Transverse colon (tissue), 4 donors: ENCODE data around the gene DPP8. TPM values are rescaled to one million over a fixed set of nuclear protein-coding genes. Genes with fewer than 3 reads are reported as not detected.
A peak's percentile ranks its signal among the peaks of the same experiment; 100 is the strongest.
"Not testable (repeated sequence)": the region's sequence is repeated elsewhere in the genome, so short reads cannot be mapped to it uniquely, and the experiment has no call there.

Source experiments
- DNase-seq: peaks from one replicate; pipeline ENCODE4 v3.0.0-alpha.2; 2019
- H3K27ac ChIP-seq, 4 donors: fragments of 200-600 bp; sonication (generic); 2 replicates each; pipeline ENCODE4 v1.5.1; 2016 to 2018; ENCODE audit warnings: inconsistent platforms in 4 of 4
- H3K27me3 ChIP-seq: fragments of 200-600 bp; sonication (generic); 2 replicates; pipeline ENCODE4 v1.5.1; 2017; ENCODE audit warnings: inconsistent platforms
- H3K36me3 ChIP-seq, 4 donors: fragments of 200-600 bp; sonication (generic); 2 replicates each; pipeline ENCODE4 v1.5.1; 2017 to 2019; ENCODE audit warnings: inconsistent platforms in 4 of 4
- H3K4me1 ChIP-seq, 4 donors: fragments of 200-600 bp; sonication (generic); 2 replicates each; pipeline ENCODE4 v1.5.1; 2017 to 2020; ENCODE audit warnings: inconsistent platforms in 4 of 4
- H3K4me3 ChIP-seq, 4 donors: fragments of 200-600 bp; sonication (generic); 1 replicate in 1 of 4; 2 replicates in 3 of 4; pipeline versions ENCODE4 v1.5.1 to v1.6.1; 2017 to 2019; ENCODE audit warnings: inconsistent platforms in 4 of 4
- H3K9me3 ChIP-seq, 2 donors: fragments of 200-600 bp; sonication (generic); 2 replicates each; pipeline ENCODE4 v1.5.1; 2017 to 2019; ENCODE audit warnings: inconsistent platforms in 2 of 2
- EP300 ChIP-seq: sonication (generic); formaldehyde crosslinking; IDR thresholded peaks from one replicate; pipeline ENCODE4 v1.6.1; 2017; ENCODE audit warnings: antibody characterized with exemption, low read depth
- POLR2A ChIP-seq: fragments of 450-650 bp; IDR thresholded peaks from one replicate; pipeline ENCODE4 v1.6.1; 2016; ENCODE audit warnings: antibody characterized with exemption, mild to moderate bottlenecking, moderate library complexity
- POLR2AphosphoS5 ChIP-seq, 3 donors: sonication (generic); formaldehyde crosslinking; IDR thresholded peaks; one replicate each; pipeline ENCODE4 v1.6.1; 2016; ENCODE audit warnings: antibody characterized with exemption in 3 of 3
- WGBS, 2 donors: methylation state at CpG; one replicate each; pipeline ENCODE4 v1.1.5; 2018; ENCODE audit warnings: low coverage in 1 of 2; 5-methylcytosine and 5-hydroxymethylcytosine counted together
- in situ Hi-C, 4 donors: fragments of 200-750 bp; cut with MboI; loops; one replicate each; pipeline versions ENCODE4 v1.15.0 to v1.15.1; 2017; ENCODE audit warnings: low sequenced_read_pairs in 3 of 4, low pct_ligation_motif_present in 1 of 4, low pct_unique_long_range_greater_than_20kb in 1 of 4
- intact Hi-C: fragments of 100-400 bp; cut with DNase I; formaldehyde crosslinking; loops from one replicate; pipeline ENCODE4 v1.15.1; 2023; ENCODE audit warnings: low total_unique reads
- total RNA-seq, 4 donors: library from RNA; depleted of rRNA; stranded (reverse); fragments of >200 nt; gene quantifications; one replicate each; pipeline ENCODE4 v1.1.0, GENCODE V29; 2016
- TF ChIP-seq, protein P1 (sequence below), 5 experiments: fragments of 200-600 bp in 3 of 5; fragments of 450-650 bp in 2 of 5; sonication (generic) in 3 of 5; IDR thresholded peaks; 1 replicate in 2 of 5; 2 replicates in 3 of 5; pipeline ENCODE4 v1.5.1; 2016 to 2017; ENCODE audit warnings: antibody characterized with exemption in 5 of 5, inconsistent platforms in 3 of 5, mild to moderate bottlenecking in 2 of 5, moderate library complexity in 1 of 5

Gene DPP8
- total RNA-seq, 4 donors from 2014 or later = 20.2 to 66.5 (median 35.7) TPM

DNA sequence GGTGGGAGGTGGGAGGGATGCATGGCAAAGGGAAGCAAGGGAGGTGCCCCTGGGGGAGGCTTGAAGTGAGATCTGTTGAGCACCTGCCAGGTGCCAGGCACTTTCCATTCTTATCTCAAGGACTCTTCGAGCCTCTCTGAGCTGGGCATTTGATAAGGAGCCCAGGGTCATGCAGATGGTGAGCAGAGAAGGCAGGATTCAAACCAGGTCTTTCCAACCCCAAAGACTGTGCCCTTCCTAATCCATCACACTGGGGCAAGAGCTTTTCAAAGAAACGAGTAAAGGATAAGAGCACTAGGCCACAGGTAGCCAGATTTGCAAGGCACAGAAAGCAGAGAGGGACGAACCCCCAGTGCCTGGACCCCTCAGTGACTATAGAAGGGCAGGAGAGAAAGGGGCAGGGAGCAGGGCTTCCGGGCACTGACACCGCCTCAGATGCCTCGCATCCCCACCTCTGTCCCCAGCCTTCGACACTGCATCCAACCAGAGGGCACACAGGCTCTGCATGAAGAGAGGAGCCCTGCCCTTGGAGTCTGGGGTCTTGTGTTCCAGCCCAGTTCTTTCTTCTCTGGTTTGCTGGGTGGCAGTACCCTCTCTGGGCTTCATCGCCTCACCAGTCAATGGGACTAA is 115.8 kb downstream of the DPP8 start:
- DNase-seq = no peak
- H3K4me3 ChIP-seq = no peak overlapping the region
- no peaks in the 10 kb centered on the region for H3K36me3 ChIP-seq
- H3K27me3 ChIP-seq = peaks cover 25% of the 10 kb centered on the region
- H3K27ac ChIP-seq = no peak overlapping the region
- WGBS, 2 donors = 84 to 100% methylated on average over 2 to 8 of the region's 8 CpGs
- TF ChIP-seq, protein P1, sequence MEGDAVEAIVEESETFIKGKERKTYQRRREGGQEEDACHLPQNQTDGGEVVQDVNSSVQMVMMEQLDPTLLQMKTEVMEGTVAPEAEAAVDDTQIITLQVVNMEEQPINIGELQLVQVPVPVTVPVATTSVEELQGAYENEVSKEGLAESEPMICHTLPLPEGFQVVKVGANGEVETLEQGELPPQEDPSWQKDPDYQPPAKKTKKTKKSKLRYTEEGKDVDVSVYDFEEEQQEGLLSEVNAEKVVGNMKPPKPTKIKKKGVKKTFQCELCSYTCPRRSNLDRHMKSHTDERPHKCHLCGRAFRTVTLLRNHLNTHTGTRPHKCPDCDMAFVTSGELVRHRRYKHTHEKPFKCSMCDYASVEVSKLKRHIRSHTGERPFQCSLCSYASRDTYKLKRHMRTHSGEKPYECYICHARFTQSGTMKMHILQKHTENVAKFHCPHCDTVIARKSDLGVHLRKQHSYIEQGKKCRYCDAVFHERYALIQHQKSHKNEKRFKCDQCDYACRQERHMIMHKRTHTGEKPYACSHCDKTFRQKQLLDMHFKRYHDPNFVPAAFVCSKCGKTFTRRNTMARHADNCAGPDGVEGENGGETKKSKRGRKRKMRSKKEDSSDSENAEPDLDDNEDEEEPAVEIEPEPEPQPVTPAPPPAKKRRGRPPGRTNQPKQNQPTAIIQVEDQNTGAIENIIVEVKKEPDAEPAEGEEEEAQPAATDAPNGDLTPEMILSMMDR (IDR thresholded peaks at IDR 0.05) = no peak
- TF ChIP-seq POLR2AphosphoS5 (IDR thresholded peaks at IDR 0.05) (no peak), POLR2A (no peak), EP300 (no peak)
- H3K4me1 ChIP-seq = peaks cover 0 to 7% (median 0%) of the 10 kb centered on the region in 4 donors
- intact Hi-C loops = no loop called here
- in situ Hi-C loops = no loop called here
- H3K9me3 ChIP-seq = no peaks in the 10 kb centered on the region

DNA sequence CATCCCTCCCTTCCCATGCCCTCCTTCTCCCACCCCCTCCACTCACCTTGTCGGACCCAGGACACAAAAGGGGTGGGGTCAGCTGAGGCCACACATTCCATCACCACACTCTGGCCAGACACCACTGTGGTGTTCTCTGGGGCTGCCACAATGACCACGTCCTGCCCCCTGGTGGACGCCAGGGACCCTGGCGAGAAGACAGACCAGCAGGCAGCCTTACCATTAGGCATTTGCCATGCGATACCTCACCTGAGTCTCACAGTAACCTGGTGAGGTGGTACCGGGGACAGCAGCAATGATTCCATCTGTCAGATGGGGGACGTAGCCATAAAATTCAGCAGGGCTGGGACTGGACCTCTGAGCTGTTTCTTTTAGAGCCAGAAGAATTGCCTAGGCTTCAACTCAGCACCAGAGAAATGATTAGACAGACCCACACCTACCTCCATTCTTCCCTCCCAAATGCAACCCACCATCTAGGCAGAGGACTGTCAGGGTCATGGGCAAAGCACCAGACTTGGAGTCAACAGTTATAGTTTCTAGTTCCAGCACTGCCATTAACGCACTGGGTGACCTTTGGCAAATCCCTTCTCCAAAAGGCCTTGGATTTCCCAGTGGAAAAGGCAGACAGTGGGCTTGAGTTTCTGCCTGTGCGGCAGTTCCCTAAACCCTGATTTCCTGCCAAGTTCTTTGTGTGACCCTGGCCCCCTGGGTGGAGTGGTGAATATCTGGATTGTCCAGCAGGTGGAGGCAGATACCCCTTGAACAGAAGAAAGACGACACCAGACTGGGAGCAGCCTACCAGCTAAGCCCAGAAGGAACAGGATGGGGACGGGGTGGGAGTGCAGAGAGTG is 116.5 kb downstream of the DPP8 start:
- in situ Hi-C loops = no loop called here
- Histone ChIP-seq H3K27me3 (peaks cover 32% of the 10 kb centered on the region), H3K27ac (no peak overlapping the region), H3K36me3 (no peaks in the 10 kb centered on the region), H3K4me3 (no peak overlapping the region), H3K4me1 (peaks cover 0 to 7% (median 0%) of the 10 kb centered on the region in 4 donors), H3K9me3 (no peaks in the 10 kb centered on the region)
- 19 to 60% methylated on average over 2 to 10 of the region's 11 CpGs for WGBS, 2 donors
- TF ChIP-seq EP300 = no peak
- TF ChIP-seq, protein P1 (IDR thresholded peaks at IDR 0.05) = peak in 4 of 5 experiments; percentile 48 to 68 (median 56)
- intact Hi-C loops = no loop called here
- peak; percentile 58 for DNase-seq

DNA sequence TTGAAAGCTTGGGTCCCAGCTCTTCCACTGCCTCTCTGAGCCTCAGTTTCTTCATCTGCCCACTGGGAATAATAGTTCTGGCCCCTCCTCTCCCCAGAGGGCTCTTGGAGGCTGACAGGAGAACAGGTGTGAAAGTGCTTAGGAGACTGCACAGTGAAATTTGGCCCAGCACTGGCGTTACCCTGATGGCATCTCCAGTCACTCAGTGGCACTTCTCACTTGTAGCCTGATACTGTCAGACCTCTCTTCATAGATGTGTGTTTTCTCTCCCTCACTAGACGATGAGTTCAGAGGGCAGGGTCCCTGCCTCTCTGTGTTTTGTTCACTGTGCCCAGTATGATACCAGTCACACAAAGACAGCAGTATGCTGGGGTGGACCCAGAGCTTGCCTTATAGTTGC is 117.5 kb downstream of the DPP8 start:
- Histone ChIP-seq H3K27me3 (peaks cover 42% of the 10 kb centered on the region), H3K36me3 (no peaks in the 10 kb centered on the region), H3K9me3 (no peaks in the 10 kb centered on the region), H3K4me3 (no peak overlapping the region), H3K27ac (no peak overlapping the region), H3K4me1 (peaks cover 0 to 7% (median 0%) of the 10 kb centered on the region in 4 donors)
- TF ChIP-seq, protein P1 (IDR thresholded peaks at IDR 0.05) = no peak
- TF ChIP-seq POLR2AphosphoS5 (IDR thresholded peaks at IDR 0.05) = no peak
- no peak for TF ChIP-seq POLR2A
- no peak for TF ChIP-seq EP300
- in situ Hi-C loops (no loop called here), intact Hi-C loops (no loop called here)
- 58% methylated on average over 2 of the region's 2 CpGs; no CpG with 5 or more reads in 1 of the 2 donors for WGBS, 2 donors
- DNase-seq = no peak

DNA sequence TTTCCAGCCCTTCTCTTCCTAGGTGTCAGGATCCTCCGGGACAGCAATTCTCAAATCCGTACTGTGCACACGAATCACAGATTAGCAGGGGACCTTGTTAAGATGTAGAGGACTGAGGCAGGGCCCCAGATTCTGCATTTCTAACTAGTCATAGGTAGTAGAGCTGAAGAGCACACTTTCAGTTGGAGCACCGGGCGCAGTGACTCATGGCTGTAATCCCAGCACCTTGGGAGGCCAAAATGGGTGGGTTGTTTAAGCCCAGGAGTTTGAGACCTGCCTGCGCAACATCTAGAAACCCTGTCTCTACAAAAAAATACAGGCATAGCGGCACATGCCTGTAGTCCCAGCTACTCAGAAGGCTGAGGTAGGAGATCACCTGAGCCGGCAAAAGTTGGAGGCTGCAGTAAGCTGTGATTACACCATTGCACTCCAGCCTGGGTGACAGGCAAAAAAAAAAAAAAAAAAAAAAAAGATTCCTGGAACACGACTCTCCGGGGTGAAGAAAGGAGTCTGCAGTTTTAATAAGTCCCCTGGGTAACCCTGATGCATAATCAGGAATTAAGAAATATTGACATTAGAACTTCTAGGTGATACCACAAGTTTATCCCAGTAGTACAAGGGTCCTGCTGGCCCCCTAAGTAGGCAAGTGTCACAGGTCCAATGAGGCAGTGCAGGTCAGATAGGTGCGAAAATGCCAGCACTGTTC is 118.3 kb downstream of the DPP8 start:
- Histone ChIP-seq H3K4me1 (peaks cover 0 to 7% (median 0%) of the 10 kb centered on the region in 4 donors), H3K27ac (no peak overlapping the region), H3K9me3 (no peaks in the 10 kb centered on the region), H3K27me3 (peaks cover 50% of the 10 kb centered on the region), H3K36me3 (no peaks in the 10 kb centered on the region), H3K4me3 (no peak overlapping the region)
- TF ChIP-seq, protein P1 (IDR thresholded peaks at IDR 0.05) = no peak
- no peak for TF ChIP-seq EP300
- TF ChIP-seq POLR2AphosphoS5 (IDR thresholded peaks at IDR 0.05) = no peak
- no peak for TF ChIP-seq POLR2A
- DNase-seq = no peak
- intact Hi-C loops = no loop called here
- in situ Hi-C loops = no loop called here
- WGBS, 2 donors = 81 to 100% methylated on average over 2 to 11 of the region's 11 CpGs

DNA sequence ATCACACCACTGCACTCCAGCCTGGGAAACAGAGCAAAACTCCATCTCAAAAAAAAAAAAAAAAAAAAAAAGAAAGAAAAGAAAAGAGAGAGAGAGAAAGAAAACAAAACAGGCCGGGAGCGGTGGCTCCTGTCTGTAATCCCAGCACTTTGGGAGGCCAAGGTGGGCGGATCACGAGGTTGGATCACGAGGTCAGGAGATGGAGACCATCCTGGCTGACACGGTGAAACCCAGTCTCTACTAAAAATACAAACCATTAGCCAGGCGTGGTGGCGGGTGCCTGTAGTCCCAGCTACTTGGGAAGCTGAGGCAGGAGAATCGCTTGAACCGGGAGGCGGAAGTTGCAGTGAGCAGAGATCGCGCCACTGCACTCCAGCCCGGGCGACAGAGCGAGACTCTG is 119.0 kb downstream of the DPP8 start:
- H3K4me1 ChIP-seq, H3K4me3 ChIP-seq, H3K36me3 ChIP-seq, in situ Hi-C loops, DNase-seq, H3K27ac ChIP-seq, H3K9me3 ChIP-seq, intact Hi-C loops: not testable (repeated sequence)
- WGBS, 2 donors = 90 to 95% methylated on average over 6 to 16 of the region's 16 CpGs
- H3K27me3 ChIP-seq = peaks cover 56% of the 10 kb centered on the region
